Astrocyte (in vitro differentiated cells and primary cell): Measurements from ENCODE around the gene CREB3L2. TPM values are rescaled to one million over a fixed set of nuclear protein-coding genes. Genes with fewer than 3 reads are reported as not detected.
A peak's percentile ranks its signal among the peaks of the same experiment; 100 is the strongest.

ENCODE experiments used
- DNase-seq: peaks from one replicate; pipeline ENCODE4 v3.0.0-alpha.2; 2010; ENCODE audit warnings: low read depth
- FAIRE-seq: peaks from 2 replicates; lab custom pipeline; 2011; peaks lifted over from hg19 to GRCh38; lab: Jason Lieb, UNC
- H2AFZ ChIP-seq: 2 replicates; pipeline ENCODE4 v1.6.0; 2012; ENCODE audit warnings: low read depth, low read length, inconsistent platforms
- H3K27ac ChIP-seq: 2 replicates; pipeline ENCODE4 v1.5.1; 2011; ENCODE audit warnings: low read depth, low read length, inconsistent platforms
- H3K27me3 ChIP-seq: 2 replicates; pipeline ENCODE4 v1.6.0; 2011; ENCODE audit warnings: low read length, inconsistent platforms; ENCODE audit not compliant: insufficient read depth
- H3K36me3 ChIP-seq: 2 replicates; pipeline ENCODE4 v1.5.1; 2011; ENCODE audit warnings: low read length, inconsistent platforms; ENCODE audit not compliant: insufficient read depth
- H3K4me1 ChIP-seq: 2 replicates; pipeline ENCODE4 v1.5.1; 2011; ENCODE audit warnings: low read length, inconsistent platforms; ENCODE audit not compliant: insufficient read depth
- H3K4me2 ChIP-seq: 2 replicates; pipeline ENCODE4 v1.6.0; 2012; ENCODE audit warnings: low read length, inconsistent platforms
- H3K4me3 ChIP-seq: 2 replicates; pipeline ENCODE4 v1.5.1; 2011; ENCODE audit warnings: low read depth, mild to moderate bottlenecking, low read length, inconsistent platforms; ENCODE audit not compliant: insufficient read depth
- H3K79me2 ChIP-seq: 2 replicates; pipeline ENCODE4 v1.6.0; 2012; ENCODE audit warnings: mild to moderate bottlenecking, low read length, inconsistent platforms; ENCODE audit not compliant: insufficient read depth
- H3K9ac ChIP-seq: 2 replicates; pipeline ENCODE4 v1.6.0; 2012; ENCODE audit warnings: mild to moderate bottlenecking, low read length, inconsistent platforms
- H3K9me3 ChIP-seq: 2 replicates; pipeline ENCODE4 v1.5.1; 2012; ENCODE audit warnings: low read depth, mild to moderate bottlenecking, low read length, inconsistent platforms; ENCODE audit not compliant: insufficient read depth
- H4K20me1 ChIP-seq: 2 replicates; pipeline ENCODE4 v1.6.0; 2012; ENCODE audit warnings: low read length, inconsistent platforms; ENCODE audit not compliant: insufficient read depth
- H3K27ac Mint-ChIP-seq: one replicate; pipeline ENCODE4 v1.8.0; 2021; ENCODE audit warnings: mild to moderate bottlenecking, mixed read lengths; ENCODE audit not compliant: unreplicated experiment
- H3K27me3 Mint-ChIP-seq: one replicate; pipeline ENCODE4 v1.8.0; 2021; ENCODE audit warnings: low read depth, mixed read lengths; ENCODE audit not compliant: unreplicated experiment
- H3K36me3 Mint-ChIP-seq: one replicate; pipeline ENCODE4 v1.8.0; 2021; ENCODE audit warnings: low read depth, mixed read lengths; ENCODE audit not compliant: unreplicated experiment
- H3K4me1 Mint-ChIP-seq: one replicate; pipeline ENCODE4 v1.8.0; 2021; ENCODE audit warnings: low read depth, mixed read lengths; ENCODE audit not compliant: unreplicated experiment
- H3K4me3 Mint-ChIP-seq: one replicate; pipeline ENCODE4 v1.8.0; 2021; ENCODE audit warnings: mild to moderate bottlenecking, moderate library complexity, mixed read lengths; ENCODE audit not compliant: unreplicated experiment
- H3K9me3 Mint-ChIP-seq: one replicate; pipeline ENCODE4 v1.8.0; 2021; ENCODE audit warnings: mild to moderate bottlenecking, mixed read lengths; ENCODE audit not compliant: unreplicated experiment
- EZH2 ChIP-seq: IDR thresholded peaks from 2 replicates; pipeline ENCODE4 v1.6.1; 2012; ENCODE audit warnings: mild to moderate bottlenecking, low read length, inconsistent platforms; ENCODE audit not compliant: insufficient read depth
- total RNA-seq: library from RNA; stranded (reverse); gene quantifications from 2 replicates; pipeline ENCODE4 v1.2.1, GENCODE V29; 2021
- TF ChIP-seq, protein P1 (sequence below): IDR thresholded peaks from 2 replicates; pipeline ENCODE4 v1.5.1; 2011; ENCODE audit warnings: low read depth, mild to moderate bottlenecking, inconsistent platforms, low read length, moderate library complexity; ENCODE audit not compliant: insufficient read depth

The CREB3L2 gene
- total RNA-seq, 1 donor from 2014 or later: 116 TPM

DNA sequence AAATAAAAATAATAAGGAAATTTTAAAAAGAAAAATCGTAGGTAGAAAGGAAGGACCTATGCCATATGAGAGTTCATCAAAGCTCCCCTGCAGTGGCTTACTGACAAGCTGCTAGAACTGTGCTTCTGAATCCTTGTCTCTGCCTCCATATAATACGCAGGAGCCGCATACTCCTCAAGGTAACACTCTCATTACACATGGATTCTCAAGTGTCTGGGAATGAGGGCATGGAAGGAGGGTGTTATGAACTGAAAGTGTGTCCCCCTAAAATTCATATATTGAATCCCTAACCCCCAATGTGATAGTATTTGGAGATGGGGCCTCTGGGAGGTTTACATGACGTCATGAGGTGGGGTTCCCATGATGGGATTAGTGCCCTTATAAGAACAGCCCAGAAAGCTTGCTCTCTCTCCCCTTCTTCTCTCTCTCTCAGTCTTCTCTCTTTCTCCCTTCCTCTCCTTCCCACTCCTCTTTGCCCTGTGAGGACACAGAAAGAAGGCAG is 35.2 kb downstream of the CREB3L2 start:
- H3K4me2 ChIP-seq: peak overlapping the region; percentile 68

GRCh38 chr7:137965942-137966640 is 35.8 kb downstream of the CREB3L2 start:
- Histone ChIP-seq H3K4me3 (no peak overlapping the region), H3K4me2 (no peak overlapping the region), H3K27ac (peak overlapping the region; percentile 76), H3K27me3 (no peaks in the 10 kb centered on the region), H3K9me3 (no peaks in the 10 kb centered on the region), H3K9ac (no peak overlapping the region), H3K4me1 (peaks cover 39% of the 10 kb centered on the region), H3K79me2 (peaks cover 98% of the 10 kb centered on the region), H2AFZ (no peak overlapping the region), H3K36me3 (no peaks in the 10 kb centered on the region), H4K20me1 (peaks cover 51% of the 10 kb centered on the region)
- Mint-ChIP-seq H3K4me3 (no peak overlapping the region), H3K27me3 (no peaks in the 10 kb centered on the region), H3K36me3 (peaks cover 31% of the 10 kb centered on the region), H3K4me1 (peaks cover 70% of the 10 kb centered on the region), H3K9me3 (peaks cover 2% of the 10 kb centered on the region), H3K27ac (peak overlapping the region; percentile 99)
- no peak for FAIRE-seq
- TF ChIP-seq, protein P1, sequence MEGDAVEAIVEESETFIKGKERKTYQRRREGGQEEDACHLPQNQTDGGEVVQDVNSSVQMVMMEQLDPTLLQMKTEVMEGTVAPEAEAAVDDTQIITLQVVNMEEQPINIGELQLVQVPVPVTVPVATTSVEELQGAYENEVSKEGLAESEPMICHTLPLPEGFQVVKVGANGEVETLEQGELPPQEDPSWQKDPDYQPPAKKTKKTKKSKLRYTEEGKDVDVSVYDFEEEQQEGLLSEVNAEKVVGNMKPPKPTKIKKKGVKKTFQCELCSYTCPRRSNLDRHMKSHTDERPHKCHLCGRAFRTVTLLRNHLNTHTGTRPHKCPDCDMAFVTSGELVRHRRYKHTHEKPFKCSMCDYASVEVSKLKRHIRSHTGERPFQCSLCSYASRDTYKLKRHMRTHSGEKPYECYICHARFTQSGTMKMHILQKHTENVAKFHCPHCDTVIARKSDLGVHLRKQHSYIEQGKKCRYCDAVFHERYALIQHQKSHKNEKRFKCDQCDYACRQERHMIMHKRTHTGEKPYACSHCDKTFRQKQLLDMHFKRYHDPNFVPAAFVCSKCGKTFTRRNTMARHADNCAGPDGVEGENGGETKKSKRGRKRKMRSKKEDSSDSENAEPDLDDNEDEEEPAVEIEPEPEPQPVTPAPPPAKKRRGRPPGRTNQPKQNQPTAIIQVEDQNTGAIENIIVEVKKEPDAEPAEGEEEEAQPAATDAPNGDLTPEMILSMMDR: no peak
- no peak for TF ChIP-seq EZH2
- no peak for DNase-seq

More for the DNA sequence above, 35.2 kb downstream of the CREB3L2 start:
- H3K36me3 ChIP-seq: peaks cover 1% of the 10 kb centered on the region
- no peak for FAIRE-seq
- Mint-ChIP-seq H3K4me3 (peak overlapping the region; percentile 52), H3K36me3 (peaks cover 25% of the 10 kb centered on the region), H3K4me1 (peaks cover 67% of the 10 kb centered on the region), H3K27ac (peak overlapping the region; percentile 99), H3K27me3 (no peaks in the 10 kb centered on the region), H3K9me3 (peaks cover 2% of the 10 kb centered on the region)
- H3K9me3 ChIP-seq: no peaks in the 10 kb centered on the region
- no peaks in the 10 kb centered on the region for H3K27me3 ChIP-seq
- peaks cover 33% of the 10 kb centered on the region for H3K4me1 ChIP-seq
- peaks cover 96% of the 10 kb centered on the region for H3K79me2 ChIP-seq
- H4K20me1 ChIP-seq: peaks cover 45% of the 10 kb centered on the region
- no peak overlapping the region for H3K4me3 ChIP-seq
- no peak for DNase-seq
- TF ChIP-seq, protein P1: no peak
- no peak for TF ChIP-seq EZH2
- peak overlapping the region; percentile 50 for H3K9ac ChIP-seq
- H2AFZ ChIP-seq: no peak overlapping the region
- peak overlapping the region; percentile 76 for H3K27ac ChIP-seq
